Embryonic facial prominence (tissue), 1 donor: Measurements from ENCODE around the gene CASR.

Experiments used
- DNase-seq: peaks from one replicate; pipeline ENCODE4 v3.0.0-alpha.2; 2016; ENCODE audit errors: extremely low spot score

Gene CASR

GRCh38 chr3:122306622-122306953 lies 123.1 kb downstream of the CASR start:
- DNase-seq = no peak

GRCh38 chr3:122307094-122307687 lies 123.7 kb downstream of the CASR start:
- no peak for DNase-seq

GRCh38 chr3:122307976-122308375 lies 124.5 kb downstream of the CASR start:
- no peak for DNase-seq

- no peak for DNase-seq
Measured at GRCh38 chr3:122310361-122310760, 126.9 kb downstream of the CASR start.

- DNase-seq = no peak
Measured at GRCh38 chr3:122312826-122313225, 129.4 kb downstream of the CASR start.

- no peak for DNase-seq
Measured at GRCh38 chr3:122313281-122313680, 129.8 kb downstream of the CASR start.

- DNase-seq = no peak
Measured at GRCh38 chr3:122314228-122314876, 130.9 kb downstream of the CASR start.

GRCh38 chr3:122315619-122316018 lies 132.2 kb downstream of the CASR start:
- DNase-seq = no peak

GRCh38 chr3:122316368-122316767 lies 132.9 kb downstream of the CASR start:
- DNase-seq = no peak

- DNase-seq = no peak
Measured at GRCh38 chr3:122318620-122319019, 135.2 kb downstream of the CASR start.

- no peak for DNase-seq
Measured at GRCh38 chr3:122322095-122323075, 138.9 kb downstream of the CASR start.

GRCh38 chr3:122324871-122325323 lies 141.4 kb downstream of the CASR start, which contains the start of gene CSTA:
CSTA (plus strand) TSS chr3:122325248; CDS start chr3:122325293, 45 bp downstream.
- DNase-seq = no peak

- DNase-seq = no peak
Measured at GRCh38 chr3:122325769-122326168, 142.3 kb downstream of the CASR start.

- no peak for DNase-seq
Measured at GRCh38 chr3:122331886-122332285, 148.4 kb downstream of the CASR start.

GRCh38 chr3:122332551-122332950 lies 149.1 kb downstream of the CASR start:
- DNase-seq = no peak
